GM19239 (cell line): Measurements from ENCODE around the gene SMNDC1.

Experiments used
- DNase-seq: peaks from one replicate; pipeline ENCODE4 v3.0.0; 2011; ENCODE audit warnings: low spot score; ENCODE audit not compliant: insufficient read length
- FAIRE-seq: peaks from 2 replicates; lab custom pipeline; 2011; peaks lifted over from hg19 to GRCh38; lab: Jason Lieb, UNC

SMNDC1 gene

GRCh38 chr10:110330675-110331074 is 26.0 kb upstream of the SMNDC1 start:
- FAIRE-seq (no peak), DNase-seq (no peak)

- FAIRE-seq = peak; percentile 93
Measured at GRCh38 chr10:110327262-110327914, 22.7 kb upstream of the SMNDC1 start.

GRCh38 chr10:110326351-110327032 is 21.8 kb upstream of the SMNDC1 start:
- FAIRE-seq (peak; percentile 80), DNase-seq (no peak)

More at GRCh38 chr10:110327262-110327914, 22.7 kb upstream of the SMNDC1 start:
- no peak for DNase-seq

DNA sequence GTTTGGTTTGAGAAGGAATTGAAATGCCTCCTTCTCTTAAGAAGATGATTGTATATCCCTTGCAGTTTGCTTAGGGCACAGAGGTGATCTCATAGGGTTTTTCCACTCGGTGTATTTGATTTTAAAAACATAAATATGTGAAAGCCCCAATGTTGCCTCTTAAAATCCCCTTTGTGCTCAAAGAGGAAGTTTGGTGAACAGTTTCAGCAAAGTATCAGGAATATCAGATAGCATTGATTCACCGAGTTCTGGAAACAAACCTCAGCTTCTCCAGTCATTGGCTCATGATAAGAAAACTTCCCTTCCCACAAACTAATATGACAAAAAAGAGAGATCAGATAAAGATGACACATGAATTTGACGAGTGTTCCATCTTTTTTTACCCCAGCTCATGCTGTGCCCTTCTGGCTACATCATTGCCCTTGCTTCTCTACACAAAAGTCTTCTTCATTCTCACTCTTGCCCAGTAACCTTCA is 20.1 kb upstream of the SMNDC1 start:
- FAIRE-seq (peak; percentile 79), DNase-seq (no peak)

DNA sequence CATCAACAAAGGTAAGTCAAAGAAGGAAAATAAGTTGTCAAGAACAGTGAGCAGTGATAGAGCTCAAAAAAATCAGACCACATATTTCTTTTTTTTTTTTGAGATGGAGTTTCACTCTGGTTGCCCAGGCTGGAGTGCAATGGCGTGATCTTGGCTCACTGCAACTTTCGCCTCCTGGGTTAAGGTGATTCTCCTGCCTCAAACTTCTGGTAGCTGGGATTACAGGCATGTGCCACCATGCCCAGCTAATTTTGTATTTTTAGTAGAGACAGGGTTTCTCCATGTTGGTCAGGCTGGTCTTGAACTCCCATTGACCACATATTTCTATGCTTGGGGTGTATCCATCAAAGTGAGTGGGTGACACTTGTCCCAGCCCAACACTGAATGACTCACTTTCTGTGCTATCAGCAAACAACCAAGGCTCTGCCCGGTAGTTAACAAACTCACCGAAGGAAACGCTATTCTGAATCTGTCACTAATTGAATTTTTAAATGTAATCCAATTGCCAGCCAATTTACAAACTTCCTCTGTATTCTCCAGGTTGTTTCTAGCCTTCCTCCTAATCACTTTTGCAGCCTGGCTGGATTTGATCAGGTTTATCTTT is 19.6 kb upstream of the SMNDC1 start:
- FAIRE-seq (peak; percentile 4), DNase-seq (no peak)

- no peak for FAIRE-seq
Measured at GRCh38 chr10:110323503-110323902, 18.8 kb upstream of the SMNDC1 start.

GRCh38 chr10:110321869-110322620 is 17.3 kb upstream of the SMNDC1 start:
- DNase-seq (no peak), FAIRE-seq (no peak)

More at GRCh38 chr10:110323503-110323902, 18.8 kb upstream of the SMNDC1 start:
- no peak for DNase-seq

- FAIRE-seq (no peak), DNase-seq (no peak)
Measured at GRCh38 chr10:110317866-110318850, 13.4 kb upstream of the SMNDC1 start.

DNA sequence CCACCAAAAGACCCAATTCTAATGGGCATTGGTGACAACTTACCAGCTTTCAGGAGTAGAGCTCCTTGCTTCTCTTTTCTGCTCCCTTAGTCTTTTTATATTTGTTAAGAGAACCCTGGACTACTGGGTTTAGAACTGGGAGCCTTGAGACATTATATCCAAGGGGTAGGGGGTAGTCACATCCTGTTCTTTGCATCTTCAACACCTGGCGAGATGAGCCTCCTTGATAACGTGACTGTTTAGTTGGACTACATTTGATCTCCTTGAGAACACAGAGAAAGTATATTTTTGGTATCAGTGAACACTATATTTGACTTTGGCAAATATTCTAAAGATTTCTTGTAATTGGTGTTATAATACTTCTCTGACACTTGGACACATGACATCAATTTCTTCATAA is 9.0 kb upstream of the SMNDC1 start:
- no peak for DNase-seq
- FAIRE-seq = no peak

DNA sequence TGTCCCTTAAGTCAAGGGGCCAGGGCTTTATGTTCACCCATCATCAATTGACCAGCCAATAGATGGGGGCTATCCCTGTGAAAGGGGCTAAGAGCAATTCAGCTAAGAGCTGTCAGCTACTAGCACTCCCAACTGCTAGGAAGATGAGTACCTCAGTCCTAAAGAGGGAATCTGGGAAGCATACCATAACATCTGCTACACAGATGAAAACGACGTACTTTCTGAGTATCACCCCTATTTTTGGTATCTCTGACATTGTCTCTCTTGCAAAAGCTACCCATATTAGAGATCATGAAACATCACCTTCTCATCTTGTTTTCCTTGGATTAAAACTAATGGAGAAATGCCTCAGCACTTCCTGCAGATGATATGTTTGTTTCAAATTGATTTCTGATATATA is 7.5 kb upstream of the SMNDC1 start:
- FAIRE-seq (no peak), DNase-seq (no peak)

DNA sequence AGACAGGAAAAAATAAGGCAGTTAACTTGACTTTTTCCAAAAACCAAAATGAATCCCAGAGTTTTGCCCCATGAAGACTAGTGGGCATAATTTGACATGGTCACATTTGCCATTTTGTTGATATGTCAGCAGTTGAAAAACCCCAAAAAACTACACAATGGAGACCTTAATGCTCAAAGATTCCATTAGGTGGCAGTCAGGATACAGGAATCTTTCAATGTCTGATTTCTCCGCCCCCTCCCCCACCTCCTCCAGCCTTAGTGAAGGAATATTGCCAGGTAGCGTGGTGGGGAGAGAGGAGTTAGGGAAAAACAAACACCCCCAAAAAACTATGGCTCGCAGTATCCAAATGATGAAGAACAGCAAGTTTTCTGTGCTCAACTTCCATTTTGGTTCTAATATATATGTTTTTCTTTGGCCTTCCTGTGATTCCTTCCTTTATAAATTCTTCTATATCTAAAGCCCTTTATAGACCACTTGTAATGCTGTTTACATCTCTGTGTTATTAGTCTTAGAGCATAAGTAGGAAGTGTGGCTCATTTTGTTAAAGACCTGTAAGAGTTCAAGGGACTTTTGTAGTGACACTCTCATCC is 6.7 kb upstream of the SMNDC1 start:
- peak; percentile 94 for FAIRE-seq
- DNase-seq = no peak

DNA sequence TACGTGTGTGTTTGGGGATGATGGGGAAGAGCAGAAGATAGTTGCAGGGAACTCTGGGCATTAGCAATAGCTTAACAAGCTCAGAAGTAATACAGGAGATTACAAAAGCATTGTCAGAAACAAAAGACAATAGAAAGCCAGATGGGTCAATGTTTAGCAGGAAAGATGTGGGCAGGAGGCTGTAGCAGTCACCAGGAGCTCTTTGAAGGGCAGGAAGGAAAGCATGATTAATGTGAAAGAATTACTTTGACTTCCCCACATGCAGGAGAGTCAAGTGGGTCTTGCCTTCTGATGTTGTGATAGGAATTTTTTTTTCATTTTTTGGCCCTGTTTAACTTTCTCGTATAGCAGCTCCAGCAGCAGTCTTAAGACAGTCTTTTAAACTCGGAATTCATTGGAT is 6.0 kb upstream of the SMNDC1 start:
- FAIRE-seq (peak; percentile 31), DNase-seq (no peak)

- DNase-seq (no peak), FAIRE-seq (no peak)
Measured at GRCh38 chr10:110307805-110308204, 3.1 kb upstream of the SMNDC1 start.

- FAIRE-seq = no peak
Measured at GRCh38 chr10:110306452-110306768, 1.7 kb upstream of the SMNDC1 start.

GRCh38 chr10:110305767-110306451 is 1.2 kb upstream of the SMNDC1 start:
- DNase-seq = no peak
- FAIRE-seq = peak; percentile 87

More at GRCh38 chr10:110306452-110306768, 1.7 kb upstream of the SMNDC1 start:
- no peak for DNase-seq

- FAIRE-seq (no peak), DNase-seq (no peak)
Measured at GRCh38 chr10:110304394-110304779, 333 bp downstream of the SMNDC1 start.

DNA sequence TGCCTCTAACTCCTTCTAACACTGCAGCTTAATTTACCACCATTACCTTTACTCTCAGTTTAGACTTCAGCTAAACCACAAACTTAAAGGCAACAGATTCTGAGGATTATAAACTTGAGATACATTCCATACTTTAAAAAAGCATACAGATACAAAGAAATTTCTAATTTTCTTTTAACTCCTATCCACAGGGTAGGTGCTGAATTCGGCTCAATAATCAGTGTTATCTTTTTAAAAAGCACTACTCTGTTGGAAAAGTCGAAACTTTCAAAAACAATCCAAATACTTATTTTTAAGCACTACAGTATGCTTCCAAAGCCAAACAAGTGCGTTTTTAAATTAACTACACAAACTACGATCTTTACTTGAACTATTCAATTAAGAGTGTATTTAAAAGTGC is 1.0 kb downstream of the SMNDC1 start:
- DNase-seq (no peak), FAIRE-seq (peak; percentile 39)

DNA sequence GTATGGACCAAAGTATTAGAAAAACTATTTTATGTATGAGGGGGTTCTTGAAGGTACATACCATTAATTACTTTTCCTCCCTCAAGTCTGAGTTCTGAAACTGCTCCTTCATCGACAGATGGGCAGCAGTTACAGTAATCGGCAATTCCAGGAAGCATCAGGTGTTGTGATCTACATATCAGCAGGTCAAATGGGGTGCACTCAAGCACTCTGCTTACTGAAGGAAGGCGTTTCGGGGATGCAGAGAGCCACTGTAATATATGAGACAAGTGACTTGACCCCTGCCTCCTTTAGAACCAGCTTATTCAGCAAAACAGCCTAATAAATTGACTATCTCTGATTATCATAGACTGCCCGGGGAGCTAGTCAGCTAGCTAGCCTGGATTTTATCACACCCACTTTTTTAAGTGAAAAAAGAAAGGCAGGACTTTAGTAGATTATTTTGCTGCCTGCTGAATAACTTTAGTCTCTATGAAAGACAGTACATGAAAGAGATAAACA is 4.2 kb downstream of the SMNDC1 start:
- FAIRE-seq = peak; percentile 64

More for the DNA sequence above, 4.2 kb downstream of the SMNDC1 start:
- DNase-seq = no peak
